NB4 (cell line): ENCODE results near the gene FST.
A peak's percentile ranks its signal among the peaks of the same experiment; 100 is the strongest.

Experiments used
- DNase-seq: peaks from one replicate; pipeline ENCODE4 v3.0.0; 2010; ENCODE audit warnings: low read depth
- H3K4me3 ChIP-seq: one replicate; pipeline ENCODE4 v1.5.1; 2011; ENCODE audit warnings: mild to moderate bottlenecking, low read depth, low read length, moderate library complexity
- MYC ChIP-seq: IDR thresholded peaks from 2 replicates; pipeline ENCODE4 v1.6.1; 2011; ENCODE audit warnings: low read depth, low read length
- POLR2A ChIP-seq: IDR thresholded peaks from 2 replicates; pipeline ENCODE4 v1.6.1; 2011; ENCODE audit warnings: mild to moderate bottlenecking; ENCODE audit not compliant: insufficient read length; ENCODE audit errors: extremely low read depth
- TF ChIP-seq, protein P1 (sequence below): IDR thresholded peaks from one replicate; pipeline ENCODE4 v1.5.1; 2012; ENCODE audit warnings: low read depth, low read length
- TF ChIP-seq, protein P2 (sequence below): IDR thresholded peaks from 2 replicates; pipeline ENCODE4 v1.6.1; 2011; ENCODE audit warnings: low read depth, low read length

Gene FST

DNA sequence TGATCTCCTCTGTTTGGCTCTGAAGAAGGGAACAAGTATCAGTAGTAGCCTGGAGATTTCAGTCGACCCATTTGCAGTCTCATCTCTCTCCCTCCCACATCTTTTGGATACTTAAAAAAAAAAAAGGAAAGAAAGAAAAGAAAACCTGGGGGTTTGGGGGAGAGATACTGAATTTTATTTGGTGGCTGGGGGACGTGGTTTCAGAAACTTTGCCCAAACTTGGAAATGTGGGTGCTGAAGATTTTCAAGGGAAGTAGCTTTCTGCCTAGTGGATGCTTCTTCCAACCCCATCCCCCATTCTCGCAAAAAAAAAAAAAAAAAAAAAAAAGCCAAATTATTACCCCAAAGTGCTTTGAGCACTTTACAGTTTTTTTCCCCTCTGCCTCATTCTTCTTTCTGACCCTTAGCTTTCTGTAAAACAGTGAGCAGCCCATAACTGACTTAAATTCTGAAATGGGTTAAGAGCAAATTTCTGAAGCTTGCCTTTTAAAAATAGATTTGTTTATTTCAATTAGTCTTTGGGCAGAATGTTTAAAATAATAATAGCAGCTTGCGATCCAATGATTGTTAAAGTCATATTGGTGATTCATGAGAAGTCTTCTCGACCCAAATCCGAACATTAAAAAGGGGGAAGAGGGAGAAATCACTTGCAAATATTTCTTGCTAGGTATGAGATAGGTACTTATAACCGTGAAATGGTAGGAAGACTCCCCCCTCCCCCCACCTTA, 894 bp downstream of the FST start:
- peak overlapping the region; percentile 3 for H3K4me3 ChIP-seq
- no peak for DNase-seq
- TF ChIP-seq POLR2A (no peak), MYC (no peak)
- TF ChIP-seq, protein P1, sequence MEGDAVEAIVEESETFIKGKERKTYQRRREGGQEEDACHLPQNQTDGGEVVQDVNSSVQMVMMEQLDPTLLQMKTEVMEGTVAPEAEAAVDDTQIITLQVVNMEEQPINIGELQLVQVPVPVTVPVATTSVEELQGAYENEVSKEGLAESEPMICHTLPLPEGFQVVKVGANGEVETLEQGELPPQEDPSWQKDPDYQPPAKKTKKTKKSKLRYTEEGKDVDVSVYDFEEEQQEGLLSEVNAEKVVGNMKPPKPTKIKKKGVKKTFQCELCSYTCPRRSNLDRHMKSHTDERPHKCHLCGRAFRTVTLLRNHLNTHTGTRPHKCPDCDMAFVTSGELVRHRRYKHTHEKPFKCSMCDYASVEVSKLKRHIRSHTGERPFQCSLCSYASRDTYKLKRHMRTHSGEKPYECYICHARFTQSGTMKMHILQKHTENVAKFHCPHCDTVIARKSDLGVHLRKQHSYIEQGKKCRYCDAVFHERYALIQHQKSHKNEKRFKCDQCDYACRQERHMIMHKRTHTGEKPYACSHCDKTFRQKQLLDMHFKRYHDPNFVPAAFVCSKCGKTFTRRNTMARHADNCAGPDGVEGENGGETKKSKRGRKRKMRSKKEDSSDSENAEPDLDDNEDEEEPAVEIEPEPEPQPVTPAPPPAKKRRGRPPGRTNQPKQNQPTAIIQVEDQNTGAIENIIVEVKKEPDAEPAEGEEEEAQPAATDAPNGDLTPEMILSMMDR: no peak
- TF ChIP-seq, protein P2, sequence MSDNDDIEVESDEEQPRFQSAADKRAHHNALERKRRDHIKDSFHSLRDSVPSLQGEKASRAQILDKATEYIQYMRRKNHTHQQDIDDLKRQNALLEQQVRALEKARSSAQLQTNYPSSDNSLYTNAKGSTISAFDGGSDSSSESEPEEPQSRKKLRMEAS: no peak

DNA sequence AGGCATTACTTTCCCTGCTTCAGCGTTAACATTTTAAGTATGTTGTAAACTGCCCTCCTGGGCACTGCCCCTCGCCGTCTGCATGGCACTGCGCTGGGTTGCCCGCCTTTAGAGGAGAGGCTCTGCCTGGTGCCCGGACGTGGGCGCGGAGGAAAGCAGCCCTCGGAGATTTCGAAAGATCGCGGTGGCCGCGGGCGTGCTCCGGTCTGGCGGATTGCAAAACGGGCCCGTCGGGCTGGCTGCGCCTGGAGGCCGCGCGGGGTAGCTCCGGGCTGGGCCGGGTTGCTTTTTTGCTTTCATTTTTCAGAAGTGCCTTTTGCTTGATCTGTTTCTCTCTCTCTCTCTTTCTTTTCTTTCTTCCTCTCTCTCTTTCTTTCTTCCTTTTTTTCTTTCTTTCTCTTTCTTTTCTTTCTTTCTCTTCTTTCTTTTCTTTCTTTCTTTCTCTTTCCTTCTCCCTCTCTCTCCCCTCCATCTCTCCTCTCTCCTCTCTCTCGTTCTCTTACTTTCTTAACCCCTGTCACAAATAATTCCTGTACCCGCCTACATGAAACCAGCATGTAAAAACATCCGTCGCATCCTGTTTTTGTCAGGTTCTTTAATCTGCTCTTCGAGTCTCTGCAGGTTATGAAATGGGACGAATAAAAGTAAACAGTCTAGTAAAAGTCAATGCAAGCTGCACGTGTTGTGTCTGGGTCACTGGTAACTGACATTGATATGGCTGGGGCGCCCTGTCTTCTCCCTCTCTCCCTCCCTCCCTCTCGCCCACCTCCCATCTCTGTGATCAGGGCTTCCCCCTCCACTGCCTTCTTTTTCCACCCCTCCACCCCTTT, 1.7 kb downstream of the FST start:
- no peak for TF ChIP-seq POLR2A
- TF ChIP-seq, protein P1: no peak
- TF ChIP-seq, protein P2: peak; percentile 74
- peak; percentile 66; the same call in 1 of the 2 replicates for TF ChIP-seq MYC
- peak; percentile 90 for DNase-seq
- peak overlapping the region; percentile 48 for H3K4me3 ChIP-seq

DNA sequence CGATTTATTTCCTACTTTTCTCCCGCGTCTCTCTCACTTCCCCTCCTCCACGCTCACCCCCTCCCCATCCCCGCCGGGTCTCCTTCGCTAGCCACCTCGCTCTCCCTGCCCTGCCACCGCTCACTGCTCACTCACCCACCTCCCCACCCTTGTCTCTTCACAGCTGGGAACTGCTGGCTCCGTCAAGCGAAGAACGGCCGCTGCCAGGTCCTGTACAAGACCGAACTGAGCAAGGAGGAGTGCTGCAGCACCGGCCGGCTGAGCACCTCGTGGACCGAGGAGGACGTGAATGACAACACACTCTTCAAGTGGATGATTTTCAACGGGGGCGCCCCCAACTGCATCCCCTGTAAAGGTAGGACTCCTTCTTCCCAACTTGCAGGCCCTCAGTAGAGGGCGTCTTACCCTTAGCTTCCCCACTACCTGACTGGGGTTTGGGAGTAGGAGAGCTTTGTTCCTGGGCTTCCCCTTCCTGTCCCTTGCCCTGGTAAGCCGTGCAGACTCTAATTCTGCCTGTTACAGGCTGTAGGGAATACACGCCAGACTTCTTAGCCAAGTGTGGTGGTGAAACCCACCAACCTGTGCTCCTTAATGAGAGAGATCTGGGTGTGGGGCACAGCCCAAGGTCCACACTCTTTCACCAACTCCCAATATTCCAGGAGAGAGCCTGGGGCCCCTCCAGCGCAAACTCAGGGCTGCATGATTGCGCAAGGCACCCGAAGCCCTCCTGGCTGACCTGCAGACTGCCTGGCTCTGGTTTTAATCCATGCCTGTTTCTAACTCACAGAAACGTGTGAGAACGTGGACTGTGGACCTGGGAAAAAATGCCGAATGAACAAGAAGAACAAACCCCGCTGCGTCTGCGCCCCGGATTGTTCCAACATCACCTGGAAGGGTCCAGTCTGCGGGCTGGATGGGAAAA, 2.5 kb downstream of the FST start:
- TF ChIP-seq POLR2A (no peak), MYC (0 out of 2 replicates have a peak, but pooled peaks have one; percentile 7)
- TF ChIP-seq, protein P2: no peak; the same call in 1 of the 2 replicates
- TF ChIP-seq, protein P1: peak; percentile 21
- H3K4me3 ChIP-seq: peak overlapping the region; percentile 48
- DNase-seq: peak; percentile 52

DNA sequence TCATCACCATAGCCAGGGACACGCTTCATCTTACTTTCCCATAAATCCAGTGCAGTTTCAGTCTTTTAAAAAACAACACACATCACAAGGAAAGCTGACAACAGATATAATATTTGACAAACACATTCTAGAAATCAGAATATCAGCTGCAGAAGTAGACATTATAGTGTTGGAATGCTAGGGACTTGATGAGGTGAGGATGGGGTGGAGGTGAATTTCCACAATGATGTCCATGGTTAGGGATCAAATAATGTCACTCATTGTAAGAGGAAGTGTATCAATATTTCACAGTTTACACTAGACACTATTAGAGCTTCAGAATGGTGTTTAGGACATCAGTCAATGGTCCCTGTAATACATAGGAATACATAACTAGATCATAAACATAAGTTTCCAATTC, 7.0 kb downstream of the FST start:
- H3K4me3 ChIP-seq: no peak overlapping the region
- TF ChIP-seq, protein P2: no peak
- TF ChIP-seq POLR2A (no peak), MYC (no peak)
- TF ChIP-seq, protein P1: no peak
- no peak for DNase-seq

DNA sequence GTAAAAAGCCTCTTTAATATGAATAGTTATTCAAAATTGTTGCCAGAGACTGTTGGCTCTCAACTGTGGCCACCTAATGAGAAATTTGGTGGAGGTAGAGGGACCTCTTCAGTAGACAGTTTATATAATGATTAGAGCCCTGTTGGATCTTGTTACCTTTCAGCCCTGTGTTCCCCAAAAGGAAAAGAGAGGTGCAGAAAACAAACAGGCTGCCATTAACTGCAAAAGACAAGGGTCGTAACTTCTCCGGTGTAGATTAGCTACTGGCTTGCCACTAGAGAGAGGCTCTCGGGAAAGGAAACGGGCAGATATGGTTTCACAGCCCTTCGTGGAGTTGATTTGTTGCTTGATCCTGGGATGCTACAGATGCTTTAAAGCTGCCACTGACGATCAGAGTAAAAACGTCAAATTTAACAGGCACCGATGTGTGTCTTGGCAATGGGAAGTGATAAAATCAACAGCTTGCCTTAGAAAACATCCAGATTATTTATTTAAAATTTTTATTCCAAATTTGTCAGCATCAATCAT, 7.8 kb downstream of the FST start:
- DNase-seq: no peak
- TF ChIP-seq, protein P2: no peak
- TF ChIP-seq, protein P1: no peak
- TF ChIP-seq POLR2A (no peak), MYC (no peak)
- no peak overlapping the region for H3K4me3 ChIP-seq
